ENCODE results near the gene NGFR. TPM values are rescaled to one million over a fixed set of nuclear protein-coding genes. Genes with fewer than 3 reads are reported as not detected.

The NGFR gene
- total RNA-seq, 1 experiment from 2014 or later = 60.6 TPM

GRCh38 chr17:49523706-49524472 is 28.8 kb downstream of the NGFR start:
- no peaks in the 10 kb centered on the region for H3K9me3 ChIP-seq (ENCODE audit: low read depth, low read length, poor library complexity, severe bottlenecking)
- TF ChIP-seq CTCF (conservative IDR thresholded peaks at IDR 0.05; ENCODE audit: low read depth, low read length) (no peak), EZH2 (IDR thresholded peaks at IDR 0.05; ENCODE audit: borderline replicate concordance, low read depth, low read length, poor library complexity, severe bottlenecking) (no peak)
- no peaks in the 10 kb centered on the region for H3K27me3 ChIP-seq (replicated peaks; ENCODE audit: insufficient read depth, low read depth, low read length, poor library complexity)
- POLR2A ChIA-PET (ENCODE audit: low non-redundant PET) = no interaction called here
- H3K4me1 ChIP-seq (ENCODE audit: insufficient read depth, low read length, poor library complexity, severe bottlenecking) = no peaks in the 10 kb centered on the region
- no TSS peak for BruUV-seq (replicated peaks)
- no peaks in the 10 kb centered on the region for H3K36me3 ChIP-seq (ENCODE audit: insufficient read depth, low read length, poor library complexity, severe bottlenecking)
- H3K4me3 ChIP-seq (ENCODE audit: low read depth, low read length, poor library complexity, severe bottlenecking) = no peak overlapping the region
- intact Hi-C loops (cut with micrococcal nuclease; ENCODE audit: unreplicated experiment) = no loop called here
- no peak for DNase-seq (ENCODE audit: low spot score)
- H3K27ac ChIP-seq (ENCODE audit: low read depth, low read length, poor library complexity, severe bottlenecking) = no peak overlapping the region
- CTCF ChIA-PET = no interaction called here

- intact Hi-C loops (cut with micrococcal nuclease; ENCODE audit: unreplicated experiment) = no loop called here
- H3K27ac ChIP-seq (ENCODE audit: low read depth, low read length, poor library complexity, severe bottlenecking) = no peak overlapping the region
- POLR2A ChIA-PET (ENCODE audit: low non-redundant PET) = no interaction called here
- BruUV-seq (replicated peaks) = no TSS peak
- DNase-seq (ENCODE audit: low spot score) = no peak
- H3K36me3 ChIP-seq (ENCODE audit: insufficient read depth, low read length, poor library complexity, severe bottlenecking) = no peaks in the 10 kb centered on the region
- no peak overlapping the region for H3K4me3 ChIP-seq (ENCODE audit: low read depth, low read length, poor library complexity, severe bottlenecking)
- CTCF ChIA-PET = no interaction called here
- TF ChIP-seq EZH2 (IDR thresholded peaks at IDR 0.05; ENCODE audit: borderline replicate concordance, low read depth, low read length, poor library complexity, severe bottlenecking) = no peak
- TF ChIP-seq CTCF (conservative IDR thresholded peaks at IDR 0.05; ENCODE audit: low read depth, low read length) = no peak
- no peaks in the 10 kb centered on the region for H3K27me3 ChIP-seq (replicated peaks; ENCODE audit: insufficient read depth, low read depth, low read length, poor library complexity)
- H3K4me1 ChIP-seq (ENCODE audit: insufficient read depth, low read length, poor library complexity, severe bottlenecking) = no peaks in the 10 kb centered on the region
- H3K9me3 ChIP-seq (ENCODE audit: low read depth, low read length, poor library complexity, severe bottlenecking) = no peaks in the 10 kb centered on the region
Measured at GRCh38 chr17:49524473-49525359, 29.6 kb downstream of the NGFR start.

GRCh38 chr17:49525831-49526741 is 31.0 kb downstream of the NGFR start:
- no TSS peak for BruUV-seq (replicated peaks)
- POLR2A ChIA-PET (ENCODE audit: low non-redundant PET) = no interaction called here
- no peak overlapping the region for H3K4me3 ChIP-seq (ENCODE audit: low read depth, low read length, poor library complexity, severe bottlenecking)
- CTCF ChIA-PET = no interaction called here
- no peak overlapping the region for H3K27ac ChIP-seq (ENCODE audit: low read depth, low read length, poor library complexity, severe bottlenecking)
- H3K27me3 ChIP-seq (replicated peaks; ENCODE audit: insufficient read depth, low read depth, low read length, poor library complexity) = no peaks in the 10 kb centered on the region
- intact Hi-C loops (cut with micrococcal nuclease; ENCODE audit: unreplicated experiment) = no loop called here
- no peak for TF ChIP-seq CTCF (conservative IDR thresholded peaks at IDR 0.05; ENCODE audit: low read depth, low read length)
- TF ChIP-seq EZH2 (IDR thresholded peaks at IDR 0.05; ENCODE audit: borderline replicate concordance, low read depth, low read length, poor library complexity, severe bottlenecking) = no peak
- no peak for DNase-seq (ENCODE audit: low spot score)
- no peaks in the 10 kb centered on the region for H3K9me3 ChIP-seq (ENCODE audit: low read depth, low read length, poor library complexity, severe bottlenecking)
- no peaks in the 10 kb centered on the region for H3K36me3 ChIP-seq (ENCODE audit: insufficient read depth, low read length, poor library complexity, severe bottlenecking)
- H3K4me1 ChIP-seq (ENCODE audit: insufficient read depth, low read length, poor library complexity, severe bottlenecking) = no peaks in the 10 kb centered on the region
